Stimulated activated CD4-positive, alpha-beta T cell treated with anti-CD3 and anti-CD28 coated beads, Interleukin-4, amount 100 ng/mL, for 48 hours (primary cell): ENCODE data around the gene JKAMP.

ENCODE experiments used
- DNase-seq, 2 donors: peaks; one replicate each; pipeline ENCODE4 v3.0.0-alpha.2; 2020; ENCODE audit warnings: low read depth in 2 of 2

Gene JKAMP

GRCh38 chr14:59540852-59541251 is 56.5 kb downstream of the JKAMP start:
- DNase-seq = no peak

GRCh38 chr14:59541731-59542130 is 57.4 kb downstream of the JKAMP start:
- no peak for DNase-seq

- DNase-seq = no peak
Measured at GRCh38 chr14:59543873-59544272, 59.6 kb downstream of the JKAMP start.

- no peak for DNase-seq
Measured at GRCh38 chr14:59547310-59547709, 63.0 kb downstream of the JKAMP start.
